ENCODE measurements around the gene KCND1. TPM values are rescaled to one million over a fixed set of nuclear protein-coding genes. Genes with fewer than 3 reads are reported as not detected.

Gene KCND1
- total RNA-seq, 1 donor from 2014 or later: 1.1 TPM

- DNase-seq (ENCODE audit: low read depth): no peak
- no peak for TF ChIP-seq CTCF (conservative IDR thresholded peaks at IDR 0.05; ENCODE audit: low read depth, low read length)
- no peak overlapping the region for H3K4me3 ChIP-seq (ENCODE audit: low read depth, low read length)
Measured at GRCh38 chrX:48933757-48934156, 37.9 kb downstream of the KCND1 start.

DNA sequence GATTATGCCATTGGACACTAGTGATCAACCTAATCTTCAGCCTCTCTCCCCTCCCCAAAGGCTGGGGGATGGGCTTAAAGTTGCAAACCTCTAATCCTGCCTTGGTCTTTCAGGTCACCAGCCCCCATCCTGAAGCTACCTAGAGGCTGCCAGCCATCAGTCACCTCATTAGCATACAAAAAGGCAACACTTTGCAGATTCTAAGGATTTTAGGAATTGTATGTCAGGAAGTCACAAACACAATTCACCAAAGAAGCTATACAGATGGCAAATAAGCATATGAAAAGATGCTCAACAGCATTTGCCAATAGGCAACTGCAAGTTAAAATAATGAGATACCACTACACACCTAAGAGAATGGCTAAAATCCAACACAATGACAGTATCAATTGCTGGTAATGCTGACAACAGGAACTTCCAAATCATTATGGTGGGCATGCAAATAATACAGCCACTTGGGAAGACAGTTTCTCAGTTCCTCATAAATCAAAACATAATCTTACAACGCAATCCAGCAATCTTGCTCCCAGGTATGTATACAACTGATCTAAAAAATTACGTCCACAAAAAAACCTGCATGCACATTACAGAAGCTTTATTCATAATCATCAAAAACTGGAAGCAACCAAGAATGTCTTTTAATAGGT, 43.8 kb downstream of the KCND1 start:
- no peak for TF ChIP-seq CTCF (conservative IDR thresholded peaks at IDR 0.05; ENCODE audit: low read depth, low read length)
- no peak overlapping the region for H3K4me3 ChIP-seq (ENCODE audit: low read depth, low read length)
- no peak for DNase-seq (ENCODE audit: low read depth)

DNA sequence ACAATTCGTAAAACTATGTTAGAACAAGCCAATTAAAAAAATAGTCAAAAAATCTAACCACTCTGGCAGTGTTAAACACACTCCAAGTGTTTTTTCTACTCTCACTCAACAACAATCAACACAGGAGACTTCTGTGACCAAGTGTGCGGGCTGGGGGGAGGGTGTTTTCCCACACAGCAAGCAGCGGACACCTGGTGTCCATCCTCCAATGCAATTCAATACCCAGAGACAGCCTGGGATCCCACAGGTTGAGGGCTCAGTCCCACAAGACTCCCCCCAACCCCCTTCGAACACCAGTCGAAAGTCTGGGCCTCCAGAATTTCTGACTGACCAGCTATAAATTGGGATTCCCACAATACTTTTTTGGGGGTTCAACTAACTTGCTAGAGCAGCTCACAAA, 44.5 kb downstream of the KCND1 start:
- TF ChIP-seq CTCF (conservative IDR thresholded peaks at IDR 0.05; ENCODE audit: low read depth, low read length): no peak
- DNase-seq (ENCODE audit: low read depth): no peak
- no peak overlapping the region for H3K4me3 ChIP-seq (ENCODE audit: low read depth, low read length)

GRCh38 chrX:48924270-48924669, 47.4 kb downstream of the KCND1 start:
- no peak for DNase-seq (ENCODE audit: low read depth)
- no peak for TF ChIP-seq CTCF (conservative IDR thresholded peaks at IDR 0.05; ENCODE audit: low read depth, low read length)
- H3K4me3 ChIP-seq (ENCODE audit: low read depth, low read length): no peak overlapping the region

- no peak overlapping the region for H3K4me3 ChIP-seq (ENCODE audit: low read depth, low read length)
- no peak for DNase-seq (ENCODE audit: low read depth)
- no peak for TF ChIP-seq CTCF (conservative IDR thresholded peaks at IDR 0.05; ENCODE audit: low read depth, low read length)
Measured at GRCh38 chrX:48923771-48924170, 47.9 kb downstream of the KCND1 start.

- no peak for DNase-seq (ENCODE audit: low read depth)
- TF ChIP-seq CTCF (conservative IDR thresholded peaks at IDR 0.05; ENCODE audit: low read depth, low read length): no peak
- H3K4me3 ChIP-seq (ENCODE audit: low read depth, low read length): no peak overlapping the region
Measured at GRCh38 chrX:48920718-48921104, 50.9 kb downstream of the KCND1 start.

Data from epithelial cell of proximal tubule (primary cell).